ENCODE results near the gene PLTP. TPM values are rescaled to one million over a fixed set of nuclear protein-coding genes. Genes with fewer than 3 reads are reported as not detected.
A peak's percentile ranks its signal among the peaks of the same experiment; 100 is the strongest.
"Not testable (repeated sequence)": the region's sequence is repeated elsewhere in the genome, so short reads cannot be mapped to it uniquely, and the experiment has no call there.

PLTP gene
- total RNA-seq, 1 experiment from 2014 or later, result 2.2 TPM

DNA sequence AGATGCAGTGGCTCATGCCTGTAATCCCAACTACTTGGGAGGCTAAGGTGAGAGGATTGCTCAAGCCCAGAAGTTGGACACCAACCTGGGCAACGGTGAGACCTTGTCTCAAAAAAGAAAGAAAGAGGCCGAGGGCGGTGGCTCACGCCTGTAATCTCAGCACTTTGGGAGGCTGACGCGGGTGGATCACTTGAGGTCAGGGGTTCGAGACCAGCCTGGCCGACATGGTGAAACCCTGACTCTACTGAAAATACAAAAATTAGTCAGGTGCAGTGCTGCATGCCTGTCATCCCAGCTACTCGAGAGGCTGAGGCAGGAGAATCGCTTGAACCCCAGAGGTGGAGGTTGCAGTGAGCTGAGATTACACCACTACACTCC, 37.9 kb downstream of the PLTP start:
- not testable (repeated sequence) for DNase-seq (ENCODE audit: low spot score)

- no peak for DNase-seq (ENCODE audit: low spot score)
Observed at GRCh38 chr20:45873409-45874103, 38.4 kb downstream of the PLTP start.

GRCh38 chr20:45872626-45873025, 39.3 kb downstream of the PLTP start:
- DNase-seq (ENCODE audit: low spot score), result no peak

DNA sequence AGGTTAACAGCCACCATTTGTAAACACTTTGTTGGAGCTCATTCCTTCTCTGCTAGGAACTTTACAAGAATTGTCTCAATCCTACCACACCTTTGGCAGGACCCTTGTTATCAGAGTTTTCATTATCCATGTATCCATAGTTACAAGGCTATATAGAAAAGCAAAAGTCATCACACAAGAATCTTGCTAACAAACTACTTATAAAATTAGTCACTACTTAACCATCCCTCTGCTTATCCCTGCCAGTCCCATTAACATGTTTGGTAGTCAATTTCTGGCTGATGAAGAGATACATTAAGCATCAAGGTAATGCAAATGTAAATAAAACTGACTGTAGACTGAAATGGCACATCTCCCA, 44.2 kb downstream of the PLTP start:
- no peak for DNase-seq (ENCODE audit: low spot score)

DNA sequence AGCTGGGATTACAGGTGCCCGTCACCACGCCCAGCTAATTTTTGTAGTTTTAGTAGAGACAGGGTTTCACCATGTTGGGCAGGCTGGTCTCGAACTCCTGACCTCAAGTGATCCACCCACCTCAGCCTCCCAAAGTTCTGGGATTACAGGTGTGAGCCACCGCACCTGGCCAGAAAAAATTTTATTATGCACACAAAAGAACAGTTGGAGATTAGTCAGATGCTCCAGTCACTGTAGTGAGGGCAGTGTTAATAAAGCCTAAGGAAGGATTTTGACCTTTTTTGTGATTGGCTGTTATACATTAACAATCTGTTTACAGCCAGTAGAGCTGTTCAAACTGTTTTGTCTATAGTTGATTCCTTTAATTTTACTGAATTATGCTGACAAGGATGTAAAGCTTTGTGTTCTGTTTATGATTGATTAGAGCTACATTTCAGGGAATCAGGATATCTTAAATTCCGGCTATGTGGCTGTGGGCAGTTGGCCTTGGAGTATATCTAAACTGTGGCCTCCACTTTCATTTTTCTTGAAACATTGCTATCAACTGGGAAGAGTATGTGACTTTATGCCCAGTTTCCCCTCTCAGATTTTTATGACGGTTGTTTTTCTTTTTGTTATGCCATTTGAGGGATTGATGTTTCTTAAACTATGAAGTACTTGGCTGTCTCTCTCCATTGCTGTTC, 44.7 kb downstream of the PLTP start:
- DNase-seq (ENCODE audit: low spot score), result no peak

GRCh38 chr20:45866454-45866853, 45.5 kb downstream of the PLTP start:
- DNase-seq (ENCODE audit: low spot score), result no peak

- DNase-seq (ENCODE audit: low spot score), result no peak
Observed at GRCh38 chr20:45863543-45864470, 48.1 kb downstream of the PLTP start.

DNA sequence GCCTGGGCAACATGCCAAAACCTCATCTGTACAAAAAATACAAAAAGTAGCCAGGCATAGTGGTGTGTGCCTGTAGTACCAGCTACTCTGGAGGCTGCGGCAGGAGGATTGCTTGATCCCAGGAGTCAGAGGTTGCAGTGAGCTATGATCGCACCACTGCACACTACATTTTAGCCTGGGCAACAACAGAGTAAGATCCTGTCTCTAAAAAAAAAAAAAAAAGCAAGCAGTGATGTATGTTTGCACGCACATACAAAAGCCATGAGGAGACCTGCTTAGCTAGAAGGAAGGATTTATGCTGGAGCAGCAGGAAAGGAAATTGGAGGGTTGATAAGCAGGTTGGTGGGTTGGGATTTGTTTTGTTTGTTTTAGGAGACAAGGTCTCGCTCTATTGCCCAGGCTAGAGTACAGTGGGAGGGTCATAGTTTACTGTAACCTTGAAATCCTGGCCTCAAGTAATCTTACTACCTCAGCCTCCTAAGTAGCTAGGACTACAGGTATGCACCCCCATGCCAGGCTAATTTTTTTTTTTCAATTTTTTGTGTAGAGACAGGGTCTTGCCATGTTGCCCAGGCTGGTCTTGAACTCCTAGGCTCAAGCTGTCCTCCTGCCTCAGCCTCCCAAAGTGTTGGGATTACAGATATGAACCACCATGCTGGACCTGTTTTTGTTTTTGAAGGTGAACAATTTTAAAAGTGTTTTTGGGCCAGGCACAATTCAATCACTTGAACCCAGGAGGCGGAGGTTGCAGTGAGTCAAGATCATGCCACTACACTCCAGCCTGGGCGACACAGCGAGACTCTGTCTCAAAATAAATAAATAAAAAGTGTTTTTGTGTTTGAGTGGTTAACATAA, 50.5 kb downstream of the PLTP start:
- no peak for DNase-seq (ENCODE audit: low spot score)

GRCh38 chr20:45860560-45861220, 51.3 kb downstream of the PLTP start:
- DNase-seq (ENCODE audit: low spot score), result no peak

GRCh38 chr20:45859916-45860315, 52.0 kb downstream of the PLTP start:
- no peak for DNase-seq (ENCODE audit: low spot score)

- no peak for DNase-seq (ENCODE audit: low spot score)
Observed at GRCh38 chr20:45857882-45858216, 54.1 kb downstream of the PLTP start.

- peak; percentile 99 for DNase-seq (ENCODE audit: low spot score)
Observed at GRCh38 chr20:45857114-45857881, 54.7 kb downstream of the PLTP start, which contains the start of the genes ACOT8 and ZSWIM3. ACOT8 (minus strand) TSS chr20:45857392; CDS start chr20:45857315, 77 bp downstream. ZSWIM3 (plus strand) TSS chr20:45857614; CDS start chr20:45857826, 212 bp downstream.

GRCh38 chr20:45853484-45853883, 58.5 kb downstream of the PLTP start:
- DNase-seq (ENCODE audit: low spot score), result no peak

DNA sequence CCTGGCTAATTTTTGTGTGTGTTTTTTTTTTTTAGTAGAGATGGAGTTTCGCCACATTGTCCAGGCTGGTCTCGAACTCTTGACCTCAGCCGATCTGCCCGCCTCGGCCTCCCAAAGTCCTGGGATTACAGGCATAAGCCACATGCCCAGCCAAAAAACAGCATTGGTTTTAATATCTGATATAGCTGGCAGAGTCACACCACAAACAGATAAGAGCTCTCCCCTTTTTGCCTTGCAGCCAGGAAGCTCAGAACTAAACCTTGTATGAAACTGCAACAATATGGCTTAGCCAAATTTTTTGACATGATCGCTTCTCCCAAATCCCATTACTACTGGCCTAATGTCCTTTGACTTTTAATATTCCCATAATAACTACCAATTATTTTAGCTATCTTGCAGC, 59.6 kb downstream of the PLTP start:
- DNase-seq (ENCODE audit: low spot score), result no peak

GRCh38 chr20:45851501-45851900, 60.5 kb downstream of the PLTP start:
- DNase-seq (ENCODE audit: low spot score), result no peak

DNA sequence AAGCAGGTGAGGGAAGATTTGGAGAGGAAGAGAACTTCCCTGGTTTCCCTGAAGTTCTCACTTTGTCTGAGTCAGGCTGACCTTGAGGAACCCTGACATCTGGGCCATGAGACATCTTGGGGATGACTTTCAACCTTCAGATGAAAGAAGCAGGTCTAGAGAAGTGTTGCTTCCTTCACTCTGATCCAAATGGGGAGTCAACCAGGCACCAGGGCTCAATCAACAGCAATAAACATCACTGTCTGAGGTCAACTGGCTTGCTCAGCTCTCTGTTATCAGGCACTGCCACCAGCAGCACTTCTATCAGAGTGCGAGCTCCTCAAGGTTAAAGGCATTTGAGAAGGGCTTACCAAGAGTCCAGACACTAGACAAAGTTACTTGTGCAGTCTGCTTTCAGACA, 61.0 kb downstream of the PLTP start:
- no peak for DNase-seq (ENCODE audit: low spot score)

GRCh38 chr20:45850238-45850637, 61.7 kb downstream of the PLTP start:
- no peak for DNase-seq (ENCODE audit: low spot score)

DNA sequence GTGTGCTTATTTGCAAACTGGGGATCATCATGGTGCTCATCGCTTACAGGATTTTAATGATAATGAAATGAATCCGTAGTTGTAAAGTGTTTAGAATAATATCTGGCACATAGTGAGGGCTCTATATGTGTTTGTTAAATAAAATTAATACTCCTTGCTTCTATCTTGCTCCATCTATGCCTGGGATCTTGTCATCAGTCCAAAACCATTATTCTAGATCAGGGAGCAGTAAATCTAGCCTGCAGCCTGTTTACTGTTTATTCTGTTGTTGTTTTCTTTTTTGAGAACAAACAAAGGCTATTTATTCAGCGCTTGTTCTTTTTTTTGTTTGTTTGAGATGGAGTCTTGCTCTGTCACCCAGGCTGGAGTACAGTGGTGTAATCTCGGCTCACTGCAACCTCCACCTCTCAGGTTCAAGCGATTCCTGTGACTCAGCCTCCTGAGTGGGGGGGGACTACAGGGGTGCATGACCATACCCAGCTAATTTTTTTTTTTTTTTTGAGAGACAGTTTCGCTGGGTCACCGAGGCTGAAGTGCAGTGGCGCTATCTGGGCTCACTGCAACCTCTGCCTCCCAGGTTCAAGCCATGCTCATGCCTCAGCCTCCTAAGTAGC, 62.9 kb downstream of the PLTP start:
- no peak for DNase-seq (ENCODE audit: low spot score)
